Measurements from ENCODE around the gene CERS6.

DNA sequence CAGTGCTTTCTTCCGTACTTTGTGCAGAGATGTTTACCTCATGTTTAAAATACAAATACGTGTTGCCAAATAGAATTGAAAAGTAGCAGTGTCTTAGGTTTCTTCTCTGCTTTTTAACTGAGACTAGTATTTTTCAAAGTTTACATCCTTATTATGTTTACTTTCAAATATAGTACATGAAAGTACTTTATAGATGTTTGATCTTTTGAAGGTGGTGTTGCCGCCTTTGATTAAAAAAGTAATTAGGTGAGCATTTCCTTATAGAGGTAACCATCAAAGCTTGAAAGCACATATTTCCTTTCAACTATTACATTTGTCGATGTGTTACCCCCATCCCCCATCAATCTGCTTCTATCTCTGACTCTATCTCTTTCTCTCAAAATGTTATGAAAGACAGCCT is 87.0 kb downstream of the CERS6 start:
- TF ChIP-seq, protein P1, sequence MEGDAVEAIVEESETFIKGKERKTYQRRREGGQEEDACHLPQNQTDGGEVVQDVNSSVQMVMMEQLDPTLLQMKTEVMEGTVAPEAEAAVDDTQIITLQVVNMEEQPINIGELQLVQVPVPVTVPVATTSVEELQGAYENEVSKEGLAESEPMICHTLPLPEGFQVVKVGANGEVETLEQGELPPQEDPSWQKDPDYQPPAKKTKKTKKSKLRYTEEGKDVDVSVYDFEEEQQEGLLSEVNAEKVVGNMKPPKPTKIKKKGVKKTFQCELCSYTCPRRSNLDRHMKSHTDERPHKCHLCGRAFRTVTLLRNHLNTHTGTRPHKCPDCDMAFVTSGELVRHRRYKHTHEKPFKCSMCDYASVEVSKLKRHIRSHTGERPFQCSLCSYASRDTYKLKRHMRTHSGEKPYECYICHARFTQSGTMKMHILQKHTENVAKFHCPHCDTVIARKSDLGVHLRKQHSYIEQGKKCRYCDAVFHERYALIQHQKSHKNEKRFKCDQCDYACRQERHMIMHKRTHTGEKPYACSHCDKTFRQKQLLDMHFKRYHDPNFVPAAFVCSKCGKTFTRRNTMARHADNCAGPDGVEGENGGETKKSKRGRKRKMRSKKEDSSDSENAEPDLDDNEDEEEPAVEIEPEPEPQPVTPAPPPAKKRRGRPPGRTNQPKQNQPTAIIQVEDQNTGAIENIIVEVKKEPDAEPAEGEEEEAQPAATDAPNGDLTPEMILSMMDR (IDR thresholded peaks at IDR 0.05) = no peak
- TF ChIP-seq POLR2A (IDR thresholded peaks at IDR 0.05) = no peak
